Heart left ventricle (tissue), 16 donors: ENCODE data around the gene RNF17. TPM values are rescaled to one million over a fixed set of nuclear protein-coding genes. Genes with fewer than 3 reads are reported as not detected.
A peak's percentile ranks its signal among the peaks of the same experiment; 100 is the strongest.

Experiments
- ATAC-seq, 4 donors: fragments of 200-7000 bp; cut with Tn5 transposase; one replicate each; pipeline ENCODE4 v1.9.1; 2020 to 2022; ENCODE audit warnings: moderate library complexity in 4 of 4, mild to moderate bottlenecking in 3 of 4, moderate number of reproducible peaks in 1 of 4
- DNase-seq, 5 donors: peaks; one replicate each; pipeline ENCODE4 v3.0.0-alpha.2; 2020
- H3K27ac ChIP-seq, 12 donors: fragments of 200-600 bp; sonication (generic) in 4 of 12; one replicate each; pipeline versions ENCODE4 v1.5.0 to v1.8.0; 2016 to 2022; ENCODE audit warnings: mild to moderate bottlenecking in 2 of 12
- H3K27me3 ChIP-seq, 9 donors: fragments of 200-600 bp; sonication (generic) in 2 of 9; one replicate each; pipeline versions ENCODE4 v1.5.1 to v1.8.0; 2016 to 2022; ENCODE audit warnings: mild to moderate bottlenecking in 3 of 9
- H3K36me3 ChIP-seq, 9 donors: fragments of 200-600 bp; sonication (generic) in 2 of 9; one replicate each; pipeline versions ENCODE4 v1.5.0 to v1.8.0; 2018 to 2022; ENCODE audit warnings: mild to moderate bottlenecking in 2 of 9
- H3K4me1 ChIP-seq, 12 donors: fragments of 200-600 bp; sonication (generic) in 4 of 12; one replicate each; pipeline versions ENCODE4 v1.5.0 to v1.8.0; 2016 to 2022; ENCODE audit warnings: mild to moderate bottlenecking in 3 of 12
- H3K4me3 ChIP-seq, 12 donors: fragments of 200-600 bp; sonication (generic) in 4 of 12; one replicate each; pipeline versions ENCODE4 v1.5.0 to v1.8.0; 2017 to 2022; ENCODE audit warnings: mild to moderate bottlenecking in 9 of 12, moderate library complexity in 4 of 12
- H3K9me3 ChIP-seq, 12 donors: fragments of 200-600 bp; sonication (generic) in 4 of 12; one replicate each; pipeline versions ENCODE4 v1.5.0 to v1.8.0; 2016 to 2022; ENCODE audit warnings: mild to moderate bottlenecking in 1 of 12
- CTCF ChIP-seq, 12 donors: fragments of 200-600 bp; sonication (generic) in 4 of 12; IDR thresholded peaks; one replicate each; pipeline versions ENCODE4 v1.5.0 to v1.8.0; 2018 to 2022; ENCODE audit warnings: antibody characterized with exemption in 12 of 12, mild to moderate bottlenecking in 5 of 12
- POLR2A ChIP-seq, 2 donors: fragments of 450-650 bp; IDR thresholded peaks; one replicate each; pipeline ENCODE4 v1.6.1; 2017; ENCODE audit warnings: antibody characterized with exemption in 2 of 2, mild to moderate bottlenecking in 2 of 2, moderate library complexity in 2 of 2
- WGBS, 4 donors: extraction: QIAGEN DNeasy Blood & Tissue Kit in 2 of 4; methylation state at CpG; one replicate each; pipeline versions ENCODE4 v1.1.5 to v1.1.7; 2013 to 2018; 5-methylcytosine and 5-hydroxymethylcytosine counted together
- intact Hi-C, 10 donors: fragments of 100-400 bp; cut with DNase I; formaldehyde crosslinking; loops; one replicate each; pipeline versions ENCODE4 v1.11.1 to v1.14.2; 2022
- polyA plus RNA-seq, 2 donors: library from polyadenylated mRNA; stranded (reverse); fragments of 200-250 nt; gene quantifications; one replicate each; pipeline ENCODE4 v1.2.3, GENCODE V29; 2013
- total RNA-seq, 9 donors: library from RNA; depleted of rRNA in 2 of 9; stranded (reverse); fragments of >200 nt in 2 of 9; fragmentation: NEBNext Ultra II Directional in 3 of 9; extraction: Animal tissue kit (Norgen Biotek cat#: 25700) in 3 of 9; gene quantifications; one replicate each; pipeline versions ENCODE4 v1.1.0 to v1.2.4, GENCODE V29; 2016 to 2023
- donor health status: ischemic (EF 13 %, LVEDD 7.1; RV severe dilation, severe dysfunction).
- donor health status: healthy with polysubstance abuse.
- donor health status: DM: no; HTN: yes; CAD: no.
- donor health status: DM: no; HTN: no; CAD: no.
- donor health status: ischemic (EF 25% LVEDD 6.9; RV normal size, moderate dysfunction).
- donor health status: ischemic (EF 25% LVEDD 5.7; RV mildly dilated, moderate dysfunction).
- donor health status: healthy.
- donor health status: DM: yes; HTN: yes; CAD: no.
- donor health status: ischemic (EF 35%, LVEDD 5.7; RV mildly dilated, moderate dysfunction).
- donor health status: nonischemic (EF 11% LVEDD 7.7; RV severe dilation, severe dysfunction).
- donor health status: DM: yes; HTN: yes; CAD: no.
- donor health status: PGD.
- donor health status: ischemic (EF 29% LVEDD 5.4; RV normal size, mild dysfunction).
- donor health status: nonischemic (EF 23%, LVEDD 6.1; RV moderate dilation, normal function).

Gene RNF17
- total and polyA plus RNA-seq, 11 donors, result 0.13 to 0.17 (median 0.16) TPM; not detected in 8

GRCh38 chr13:24741016-24741662 is 22.8 kb upstream of the RNF17 start:
- intact Hi-C loops, result no loop called here
- ATAC-seq (no peak), DNase-seq (no peak)
- 63 to 95% (median 88%) methylated on average over 6 to 11 of the region's 11 CpGs for WGBS, 4 donors
- Histone ChIP-seq H3K27me3 (peaks cover 6 to 26% (median 13%) of the 10 kb centered on the region in 9 donors), H3K36me3 (no peaks in the 10 kb centered on the region), H3K9me3 (no peaks in the 10 kb centered on the region), H3K4me3 (no peak overlapping the region), H3K27ac (no peak overlapping the region), H3K4me1 (peaks cover 0 to 16% (median 0%) of the 10 kb centered on the region in 12 donors)
- TF ChIP-seq POLR2A (IDR thresholded peaks at IDR 0.05) (no peak), CTCF (IDR thresholded peaks at IDR 0.05) (no peak)

- H3K36me3 ChIP-seq, result no peaks in the 10 kb centered on the region
- ATAC-seq, result no peak
- intact Hi-C loops, result no loop called here
- H3K4me3 ChIP-seq, result no peak overlapping the region
- WGBS, 4 donors, result 60 to 74% (median 67%) methylated on average over 6 to 8 of the region's 8 CpGs
- H3K27me3 ChIP-seq, result peaks cover 7 to 32% (median 20%) of the 10 kb centered on the region in 9 donors
- H3K9me3 ChIP-seq, result no peaks in the 10 kb centered on the region
- no peak for DNase-seq
- peaks cover 0 to 22% (median 3%) of the 10 kb centered on the region in 12 donors for H3K4me1 ChIP-seq
- TF ChIP-seq CTCF (IDR thresholded peaks at IDR 0.05) (no peak), POLR2A (IDR thresholded peaks at IDR 0.05) (no peak)
- no peak overlapping the region for H3K27ac ChIP-seq
Observed at GRCh38 chr13:24741791-24742190, 22.2 kb upstream of the RNF17 start.

- Histone ChIP-seq H3K27me3 (peaks cover 8 to 37% (median 25%) of the 10 kb centered on the region in 9 donors), H3K36me3 (no peaks in the 10 kb centered on the region)
- DNase-seq, result no peak
Observed at GRCh38 chr13:24742294-24742693, 21.7 kb upstream of the RNF17 start.

GRCh38 chr13:24742977-24743376 is 21.0 kb upstream of the RNF17 start:
- 70 to 89% (median 75%) methylated on average over 4 of the region's 4 CpGs for WGBS, 4 donors

More at GRCh38 chr13:24742294-24742693, 21.7 kb upstream of the RNF17 start:
- TF ChIP-seq POLR2A (IDR thresholded peaks at IDR 0.05) (no peak), CTCF (IDR thresholded peaks at IDR 0.05) (no peak)
- H3K4me1 ChIP-seq, result peaks cover 0 to 27% (median 7%) of the 10 kb centered on the region in 12 donors
- intact Hi-C loops, result no loop called here
- H3K27ac ChIP-seq, result no peak overlapping the region
- H3K4me3 ChIP-seq, result no peak overlapping the region
- no peaks in the 10 kb centered on the region for H3K9me3 ChIP-seq
- 23 to 39% (median 29%) methylated on average over 6 of the region's 6 CpGs for WGBS, 4 donors
- peak in 1 of 4 donors; percentile 53 for ATAC-seq

More at GRCh38 chr13:24742977-24743376, 21.0 kb upstream of the RNF17 start:
- intact Hi-C loops, result no loop called here
- Histone ChIP-seq H3K36me3 (no peaks in the 10 kb centered on the region), H3K9me3 (no peaks in the 10 kb centered on the region), H3K27me3 (peaks cover 15 to 44% (median 31%) of the 10 kb centered on the region in 9 donors), H3K4me1 (peaks cover 0 to 34% (median 12%) of the 10 kb centered on the region in 12 donors), H3K27ac (no peak overlapping the region), H3K4me3 (no peak overlapping the region)
- no peak for TF ChIP-seq CTCF (IDR thresholded peaks at IDR 0.05)
- TF ChIP-seq POLR2A (IDR thresholded peaks at IDR 0.05), result no peak
- ATAC-seq (no peak), DNase-seq (no peak)
